Natural killer cell treated with Interleukin-12 subunit alpha and Interleukin-12 subunit beta and Interleukin-15 and Interleukin-18, amount 100 ng/mL, for 72 hours (primary cell): ENCODE measurements around the gene COA5. TPM values are rescaled to one million over a fixed set of nuclear protein-coding genes. Genes with fewer than 3 reads are reported as not detected.

Experiments used
- total RNA-seq, 2 donors: library from RNA; stranded (reverse); gene quantifications; one replicate each; pipeline ENCODE4 v1.2.3, GENCODE V29; 2022

COA5 gene
- total RNA-seq, 2 donors from 2014 or later, result 16.6 to 21.4 TPM

Other genes starting within 250 kb of the COA5 start
- 100 to 1,000 TPM in 1 of 2 donors, 10 to 100 TPM in 1; 65.0 to 150 TPM for gene INPP4A, start 163.7 kb downstream of the COA5 start, total RNA-seq
- gene UNC50, start 77 bp upstream of the COA5 start, total RNA-seq, result 10 to 100 TPM; 29.6 to 31.8 TPM
- 10 to 100 TPM; 23.1 to 25.0 TPM for gene MGAT4A, start 122.6 kb upstream of the COA5 start, total RNA-seq